ENCODE results near the gene ZNF70.
"Not testable (repeated sequence)": the region's sequence is repeated elsewhere in the genome, so short reads cannot be mapped to it uniquely, and the experiment has no call there.

Gene ZNF70

DNA sequence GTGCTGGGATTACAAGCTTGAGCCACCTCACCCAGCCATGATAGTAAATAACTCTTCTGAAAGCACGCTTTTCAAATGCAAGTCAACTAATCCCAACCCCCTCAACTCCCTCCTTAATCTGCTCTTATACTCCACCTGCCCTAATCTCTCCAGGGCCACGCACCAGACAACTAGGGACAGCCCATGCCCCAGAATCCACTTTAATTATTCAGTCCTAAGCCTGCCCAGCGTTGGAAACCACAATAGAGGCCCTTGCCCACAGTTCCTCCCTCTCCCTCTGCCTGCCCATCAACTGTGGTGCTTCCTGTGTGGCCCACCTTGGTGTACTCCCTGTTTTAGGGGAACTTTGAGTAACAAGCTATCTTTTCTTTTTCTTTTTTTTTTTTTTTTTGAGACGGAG, 6.0 kb upstream of the ZNF70 start:
- DNase-seq (ENCODE audit: low read depth in 2 of 2) = no peak

DNA sequence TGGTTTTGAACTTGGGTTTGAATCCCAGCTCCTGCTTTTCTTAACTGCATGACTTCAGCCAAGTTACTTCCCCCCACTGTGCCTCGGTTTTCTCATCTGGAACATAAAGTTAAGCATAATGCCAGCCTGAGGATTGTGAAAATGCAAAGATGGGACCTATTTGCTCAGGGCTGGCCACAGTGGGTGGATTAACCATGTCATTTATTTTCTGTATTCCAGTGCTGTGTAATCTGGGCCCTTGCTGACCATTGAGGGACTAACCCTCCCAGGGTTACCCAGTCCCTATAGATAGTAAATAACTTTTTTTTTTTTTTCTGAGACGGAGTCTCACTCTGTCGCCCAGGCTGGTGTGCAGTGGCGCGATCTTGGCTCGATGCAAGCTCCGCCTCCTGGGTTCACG, 4.8 kb upstream of the ZNF70 start:
- DNase-seq (ENCODE audit: low read depth in 2 of 2) = no peak

DNA sequence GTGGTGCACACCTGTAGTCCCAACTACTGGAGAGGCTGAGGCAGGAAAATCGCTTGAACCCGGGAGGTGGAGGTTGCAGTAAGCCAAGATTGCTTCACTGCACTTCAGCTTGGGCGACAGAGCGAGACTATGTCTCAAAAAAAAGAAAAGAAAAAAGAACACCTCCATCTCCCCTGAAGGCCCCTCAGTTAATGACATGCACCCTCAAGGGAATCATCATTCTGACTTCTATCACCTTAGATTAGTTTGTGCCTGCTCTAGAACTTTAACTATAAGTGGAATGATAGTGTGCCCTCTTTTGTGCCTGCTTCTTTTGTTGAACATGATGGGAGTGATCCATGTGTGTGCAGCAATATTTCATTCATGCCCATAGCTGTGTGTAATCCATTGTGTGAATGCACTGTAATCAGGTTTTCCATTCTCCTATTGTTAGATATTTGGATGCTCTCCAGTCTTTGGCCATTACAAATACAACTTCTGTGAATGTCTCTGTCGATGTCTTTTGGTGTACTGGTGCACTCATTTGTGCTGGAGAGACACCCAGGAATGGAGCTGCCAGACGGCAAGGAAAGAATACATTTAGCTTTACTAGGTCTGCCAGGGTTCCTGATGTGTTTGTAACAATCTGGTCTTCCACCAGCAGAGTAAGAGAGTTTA, 4.2 kb upstream of the ZNF70 start:
- no peak for DNase-seq (ENCODE audit: low read depth in 2 of 2)

DNA sequence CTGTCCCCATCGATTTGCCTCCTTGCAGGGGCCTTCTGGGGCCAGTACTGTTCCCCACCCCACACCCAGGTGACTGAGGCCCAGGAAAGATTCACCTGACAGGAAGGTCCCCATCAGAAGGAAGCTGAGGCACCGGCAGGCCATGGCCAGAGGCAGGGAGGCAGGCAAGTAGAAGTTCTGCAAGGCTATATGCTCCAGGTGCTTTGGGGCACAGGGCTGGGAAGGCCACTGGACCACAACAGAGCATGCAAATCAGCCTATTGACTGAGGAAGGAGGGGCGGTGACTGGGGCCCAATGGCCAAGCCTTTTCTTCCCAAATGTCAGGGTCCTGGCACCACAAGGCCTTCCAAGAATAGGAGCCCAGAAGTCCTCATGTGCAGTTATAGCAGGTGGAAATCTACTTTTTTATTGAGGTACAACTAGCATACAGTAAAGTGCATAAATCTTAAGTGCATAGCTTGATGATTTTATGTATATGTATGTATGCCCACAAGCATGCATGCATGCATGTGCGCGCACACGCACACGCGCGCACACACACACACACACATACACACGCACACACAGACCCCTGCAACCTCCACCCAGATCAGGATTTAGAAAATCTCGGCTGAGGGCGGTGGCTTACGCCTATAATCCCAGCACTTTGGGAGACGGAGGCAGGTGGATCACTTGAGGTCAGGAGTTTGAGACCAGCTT, 3.5 kb upstream of the ZNF70 start, which contains the start of gene VPREB3:
VPREB3 (minus strand) TSS at position 206 of the 700 bp plus-strand sequence; CDS start at position 144, 62 bp downstream.
- DNase-seq (ENCODE audit: low read depth in 2 of 2) = no peak

DNA sequence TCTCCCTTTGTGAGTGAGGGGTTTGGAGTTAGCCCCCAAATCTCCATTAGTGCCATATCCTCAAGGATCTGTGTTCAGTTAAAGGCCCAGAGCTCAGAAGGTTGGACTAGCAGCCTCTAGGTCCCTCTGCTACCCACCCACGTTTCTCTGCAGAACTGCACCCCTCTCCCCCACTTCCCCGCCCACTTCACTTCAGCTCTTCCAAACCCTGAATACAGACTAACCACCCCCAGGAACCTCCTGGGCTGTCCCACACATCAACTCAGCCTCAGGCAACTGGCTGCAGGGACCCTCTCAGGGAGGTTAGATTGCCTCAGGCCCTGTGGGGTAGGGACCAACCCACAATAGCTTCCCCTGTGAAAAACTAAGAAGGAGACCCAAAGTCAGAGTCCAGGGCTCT, 2.5 kb upstream of the ZNF70 start:
- no peak for DNase-seq (ENCODE audit: low read depth in 2 of 2)

DNA sequence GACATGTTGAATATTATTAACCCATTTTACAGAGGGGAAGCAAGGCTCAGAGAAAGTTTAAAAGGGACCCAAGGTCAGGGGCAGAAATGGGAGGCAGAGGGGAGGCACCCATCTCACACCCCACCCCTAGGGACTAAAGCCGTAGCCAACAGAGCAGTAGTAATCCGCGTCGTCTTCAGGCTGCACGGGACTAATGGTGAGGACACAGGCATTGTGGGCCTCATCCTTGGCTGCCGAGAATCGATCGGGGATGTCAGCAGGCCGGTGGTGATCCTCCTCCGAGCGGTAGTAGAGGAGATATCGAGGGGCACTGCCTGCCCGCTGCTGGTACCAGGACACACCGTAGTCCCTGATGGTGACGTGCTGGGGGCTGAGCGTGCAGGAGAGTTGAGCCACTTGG, 1.8 kb upstream of the ZNF70 start:
- no peak for DNase-seq (ENCODE audit: low read depth in 2 of 2)

DNA sequence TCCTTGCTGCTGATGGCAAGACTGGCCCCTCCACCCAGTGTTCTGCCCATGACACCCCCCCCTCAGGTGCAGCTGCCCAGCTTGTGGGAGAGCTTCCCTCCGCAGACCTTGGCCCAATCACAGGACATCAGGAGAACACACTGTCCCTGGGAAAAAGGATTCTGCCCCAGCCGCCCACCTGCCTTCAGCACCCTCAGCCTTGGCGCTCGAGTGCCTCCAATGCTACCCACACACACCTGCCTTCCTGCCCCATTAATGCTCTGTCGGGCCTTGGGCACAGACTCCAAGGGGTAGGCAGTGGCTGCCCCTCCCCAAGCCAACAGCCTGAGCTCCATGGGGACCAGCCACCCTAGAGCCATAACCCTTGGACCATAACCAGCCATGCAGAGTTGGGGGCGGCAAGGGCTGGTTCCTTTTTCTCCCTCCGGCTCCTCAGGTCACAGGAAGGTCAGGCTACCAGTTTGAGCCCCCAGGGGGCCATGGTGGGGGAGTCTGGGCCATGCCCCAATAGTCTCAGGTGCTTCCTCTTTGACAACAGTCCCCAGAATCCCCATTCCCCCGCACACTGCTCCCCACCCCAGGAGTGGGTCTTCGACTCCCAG, 1.3 kb upstream of the ZNF70 start:
- DNase-seq (ENCODE audit: low read depth in 2 of 2) = no peak

DNA sequence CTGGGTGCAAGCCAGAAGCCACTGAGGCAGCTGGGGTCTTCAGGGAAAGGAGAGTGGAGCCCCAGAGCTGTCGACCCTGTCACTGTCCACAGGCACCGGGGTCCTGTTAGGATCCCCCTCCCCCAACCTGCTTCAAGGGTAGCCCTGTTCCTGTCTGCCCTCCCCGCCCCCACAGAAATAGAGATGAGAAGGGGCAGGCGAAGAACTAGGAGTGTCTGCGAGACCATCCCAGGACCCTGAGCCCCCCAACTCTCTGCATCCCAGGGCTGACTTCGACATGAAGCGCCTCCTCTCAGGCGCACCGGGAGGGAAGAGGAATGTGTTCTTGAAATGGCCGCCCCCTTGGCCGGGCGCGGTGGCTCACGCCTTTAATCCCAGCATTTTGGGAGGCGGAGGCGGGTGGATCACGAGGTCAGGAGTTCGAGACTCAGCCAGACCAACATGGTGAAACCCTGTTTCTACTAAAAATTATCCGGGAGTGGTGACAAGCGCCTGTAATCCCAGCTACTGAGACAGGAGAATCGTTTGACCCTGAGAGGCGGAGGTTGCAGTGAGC, 607 bp upstream of the ZNF70 start:
- DNase-seq (ENCODE audit: low read depth in 2 of 2) = no peak

DNA sequence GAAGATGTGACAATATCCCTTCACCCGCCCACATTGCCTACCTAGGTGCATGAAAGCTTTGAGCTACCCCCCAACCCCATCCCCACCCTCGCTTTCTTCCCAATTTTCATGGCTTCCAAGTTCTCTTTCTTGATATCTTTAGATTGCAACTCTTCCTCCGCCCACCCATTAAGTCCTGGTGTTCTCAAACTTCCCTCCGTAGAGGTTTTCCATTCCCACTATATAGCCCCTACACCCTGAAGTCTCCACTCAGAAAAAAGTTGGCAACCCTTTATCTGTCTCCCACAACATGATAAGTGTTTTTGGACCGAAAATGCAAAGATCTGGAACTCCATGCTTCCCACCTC, 572 bp downstream of the ZNF70 start:
- no peak for DNase-seq (ENCODE audit: low read depth in 2 of 2)

DNA sequence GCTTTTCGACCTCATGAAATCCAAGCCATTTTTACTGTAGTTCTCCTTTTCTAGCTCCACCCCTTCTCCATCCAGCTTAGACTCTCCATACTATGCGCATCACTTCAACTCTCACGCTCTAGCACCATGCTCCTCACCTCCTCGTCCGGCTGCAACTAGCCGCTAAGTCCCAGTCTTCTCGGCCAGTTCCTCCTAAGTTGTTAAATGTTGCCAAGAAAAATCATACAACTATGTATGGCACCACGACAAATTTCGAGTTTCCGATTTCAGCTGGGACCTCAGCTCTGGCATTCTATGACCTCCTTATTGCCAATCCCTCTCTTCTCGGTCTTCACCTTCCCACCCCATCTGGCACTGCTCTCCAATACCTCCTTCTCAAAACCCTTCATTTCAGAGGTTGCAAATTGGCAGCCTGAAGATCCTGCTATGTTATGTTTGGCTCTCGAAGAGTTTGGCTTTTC, 1.0 kb downstream of the ZNF70 start:
- DNase-seq (ENCODE audit: low read depth in 2 of 2) = no peak

DNA sequence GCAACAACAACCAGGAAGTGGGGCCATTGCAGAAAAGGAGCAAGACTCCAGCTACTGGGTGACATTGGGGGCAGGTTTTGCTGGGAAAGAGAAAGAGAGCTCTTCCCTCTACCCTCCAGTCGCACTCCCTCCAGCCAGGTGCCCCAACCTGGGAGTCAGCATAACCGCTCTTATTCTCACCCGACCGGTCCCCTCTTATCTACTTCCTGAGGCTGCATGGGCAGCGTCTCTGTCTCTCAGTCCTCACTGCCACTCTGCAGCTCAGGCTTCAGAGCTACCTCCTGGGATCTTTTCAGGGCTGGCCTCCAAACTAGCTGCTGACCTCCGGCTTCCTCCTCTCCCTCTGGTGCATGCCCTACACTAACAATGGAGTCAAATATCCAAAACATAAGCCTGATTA, 5.1 kb downstream of the ZNF70 start:
- no peak for DNase-seq (ENCODE audit: low read depth in 2 of 2)

DNA sequence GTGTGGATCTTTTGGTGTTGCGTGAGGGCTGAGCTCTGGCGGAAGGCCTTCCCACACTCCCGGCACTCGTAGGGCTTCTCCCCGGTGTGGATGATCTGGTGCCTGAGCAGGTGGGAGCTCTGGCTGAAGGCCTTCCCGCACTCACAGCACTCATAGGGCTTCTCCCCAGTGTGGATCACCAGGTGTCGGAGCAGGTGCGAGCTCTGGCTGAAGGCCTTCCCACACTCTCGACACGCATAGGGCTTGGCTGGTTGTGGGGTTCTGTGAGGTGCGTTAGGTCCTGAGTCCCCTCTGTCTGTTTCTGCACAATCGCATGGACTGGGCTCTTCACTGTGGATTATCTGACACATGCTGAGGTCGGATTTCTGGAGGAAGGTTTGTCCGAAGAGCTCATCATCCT, 6.4 kb downstream of the ZNF70 start:
- no peak for DNase-seq (ENCODE audit: low read depth in 2 of 2)

DNA sequence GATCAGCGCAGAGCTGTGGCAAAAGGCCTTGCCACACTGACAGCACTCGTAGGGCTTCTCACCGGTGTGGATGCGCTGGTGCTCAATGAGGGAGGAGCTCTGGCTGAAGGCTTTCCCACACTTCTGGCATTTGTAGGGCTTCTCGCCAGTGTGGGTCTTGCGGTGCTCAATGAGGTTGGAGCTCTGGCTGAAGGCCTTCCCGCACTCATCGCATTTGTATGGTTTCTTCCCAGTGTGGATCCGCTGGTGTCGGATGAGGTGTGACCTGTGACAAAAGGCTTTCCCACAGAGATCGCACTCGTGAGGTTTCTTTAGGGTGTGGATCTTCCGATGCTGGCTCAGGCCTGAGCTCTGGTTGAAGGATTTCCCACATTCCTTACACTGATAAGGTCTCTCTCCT, 6.9 kb downstream of the ZNF70 start:
- DNase-seq (ENCODE audit: low read depth in 2 of 2) = no peak

DNA sequence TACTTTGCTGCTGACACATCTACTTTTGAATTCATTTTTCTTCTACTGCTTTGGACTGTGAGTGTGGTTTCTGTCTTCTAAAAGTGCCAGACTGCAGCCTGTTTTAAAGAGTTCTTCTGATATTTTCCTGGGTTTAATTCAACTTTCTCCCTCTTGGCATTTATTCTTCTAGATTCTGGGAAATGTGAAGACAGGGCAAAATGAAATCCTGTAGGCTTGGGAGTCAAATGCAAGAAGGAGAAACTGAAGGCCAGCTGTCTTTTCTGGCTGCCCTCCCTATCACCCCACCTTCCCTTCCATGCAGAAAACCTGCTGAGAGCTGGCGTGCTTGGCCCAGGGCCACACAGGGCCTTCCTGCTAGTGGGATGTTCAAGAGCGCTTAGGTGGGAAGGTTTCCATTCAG, 7.6 kb downstream of the ZNF70 start:
- no peak for DNase-seq (ENCODE audit: low read depth in 2 of 2)

DNA sequence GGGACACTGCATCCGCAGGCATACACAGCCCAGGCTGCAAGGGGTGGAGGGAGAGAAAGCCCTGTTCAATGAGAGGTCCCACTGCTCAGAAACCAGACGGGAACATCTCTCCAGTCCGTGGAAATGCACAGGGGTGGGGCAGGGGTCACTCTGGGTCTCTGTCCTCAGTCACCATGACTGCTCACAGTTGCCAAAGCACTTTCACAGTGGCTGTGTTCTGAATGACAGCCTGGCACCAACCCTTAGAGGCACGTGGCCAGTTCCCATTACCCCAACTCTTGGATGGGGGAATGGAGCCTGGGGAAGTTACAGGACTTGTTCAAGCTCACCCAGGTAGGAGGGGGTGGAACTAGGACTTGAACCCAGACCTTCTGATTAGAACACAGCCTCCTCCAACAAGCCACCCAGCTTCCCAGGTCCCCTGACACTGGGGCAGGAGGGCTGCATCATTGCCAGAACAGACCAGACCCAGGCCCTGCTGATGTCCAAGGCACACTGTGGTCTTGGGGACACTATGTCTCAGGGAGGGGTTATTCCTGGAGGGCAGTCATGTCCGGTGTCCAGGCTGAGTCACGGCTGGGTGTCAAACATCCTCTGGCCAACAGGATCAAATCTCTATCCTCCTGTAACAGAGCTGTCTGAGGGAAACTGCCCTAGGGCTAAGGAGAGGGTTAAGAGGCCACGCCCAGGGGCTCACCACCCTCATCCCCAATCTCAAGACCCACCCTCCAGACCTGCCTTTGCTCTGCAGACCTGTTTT, 8.2 kb downstream of the ZNF70 start:
- no peak for DNase-seq (ENCODE audit: low read depth in 2 of 2)

DNA sequence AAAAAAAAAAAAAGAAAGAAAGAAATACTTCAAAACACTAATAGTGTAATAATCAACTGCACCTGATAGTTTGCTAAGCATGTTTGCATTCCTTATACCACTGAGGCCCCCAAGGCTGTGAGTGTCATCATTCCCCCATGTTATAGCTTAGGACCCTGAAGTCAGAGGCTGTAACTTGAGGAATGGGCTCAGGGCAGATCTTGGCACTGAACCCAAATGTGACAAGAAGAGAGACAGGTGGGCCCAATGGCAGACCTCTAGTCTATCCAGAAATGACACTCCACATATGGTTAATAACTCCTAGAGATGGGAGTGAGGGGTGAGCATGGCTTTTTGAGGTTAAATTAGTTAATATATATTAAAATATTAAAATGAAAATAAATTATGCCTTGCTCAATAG, 13.2 kb downstream of the ZNF70 start:
- no peak for DNase-seq (ENCODE audit: low read depth in 2 of 2)

DNA sequence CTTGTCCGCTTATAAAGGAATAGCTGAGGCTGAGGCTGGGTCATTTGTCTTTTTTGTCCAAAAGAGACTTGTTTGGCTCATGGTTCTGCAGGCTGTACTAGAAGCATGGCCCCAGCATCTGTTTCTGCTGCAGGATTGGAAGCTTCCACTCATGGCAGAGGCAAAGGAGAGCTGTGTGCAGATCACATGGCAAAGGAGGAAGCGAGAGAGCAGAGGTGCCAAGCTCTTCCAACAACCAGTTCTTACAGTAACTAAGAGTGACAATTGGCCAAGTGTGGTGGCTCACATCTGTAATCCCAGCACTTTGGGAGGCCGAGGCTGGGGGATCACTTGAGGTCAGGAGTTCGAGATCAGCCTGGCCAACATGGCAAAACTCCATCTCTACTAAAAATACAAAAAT, 22.8 kb downstream of the ZNF70 start:
- not testable (repeated sequence) for DNase-seq (ENCODE audit: low read depth in 2 of 2)

DNA sequence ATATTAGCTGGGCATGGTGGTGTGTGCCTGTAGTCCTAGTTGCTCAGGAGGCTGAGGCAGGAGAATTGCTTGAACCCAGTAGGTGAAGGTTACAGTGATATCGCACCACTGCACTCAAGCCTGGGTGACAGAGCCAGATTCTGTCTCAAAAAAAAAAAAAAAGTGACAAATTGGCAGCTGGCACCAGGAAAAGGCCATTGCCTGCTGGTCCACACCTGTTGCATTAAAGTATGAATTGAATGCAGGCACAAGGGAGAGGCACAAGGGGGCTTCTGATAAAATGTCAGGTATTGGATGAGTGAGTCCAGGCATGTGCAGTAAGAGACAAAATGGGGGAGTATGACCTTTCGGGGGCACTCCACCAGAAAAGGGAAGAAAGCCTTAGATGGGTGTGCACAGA, 28.2 kb downstream of the ZNF70 start:
- DNase-seq (ENCODE audit: low read depth in 2 of 2) = no peak

DNA sequence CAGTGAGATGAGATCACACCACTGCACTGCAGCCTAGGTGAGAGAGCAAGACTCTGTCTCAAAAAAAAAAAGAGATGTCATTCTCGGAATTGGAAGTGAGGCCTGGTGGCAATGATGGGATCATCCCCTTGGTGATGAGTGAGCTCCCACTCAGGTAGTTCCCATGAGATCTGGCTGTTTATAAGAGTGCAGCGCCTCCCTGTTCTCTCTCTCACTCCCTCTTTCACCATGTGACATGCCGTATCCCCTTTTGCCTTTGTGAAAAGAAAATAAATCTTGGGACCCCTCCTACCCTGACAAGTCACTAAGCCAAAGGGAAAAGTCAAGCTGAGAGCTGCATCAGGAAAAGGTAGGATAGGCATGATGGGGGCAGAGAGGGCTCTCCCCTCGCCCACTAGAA, 28.8 kb downstream of the ZNF70 start:
- no peak for DNase-seq (ENCODE audit: low read depth in 2 of 2)

DNA sequence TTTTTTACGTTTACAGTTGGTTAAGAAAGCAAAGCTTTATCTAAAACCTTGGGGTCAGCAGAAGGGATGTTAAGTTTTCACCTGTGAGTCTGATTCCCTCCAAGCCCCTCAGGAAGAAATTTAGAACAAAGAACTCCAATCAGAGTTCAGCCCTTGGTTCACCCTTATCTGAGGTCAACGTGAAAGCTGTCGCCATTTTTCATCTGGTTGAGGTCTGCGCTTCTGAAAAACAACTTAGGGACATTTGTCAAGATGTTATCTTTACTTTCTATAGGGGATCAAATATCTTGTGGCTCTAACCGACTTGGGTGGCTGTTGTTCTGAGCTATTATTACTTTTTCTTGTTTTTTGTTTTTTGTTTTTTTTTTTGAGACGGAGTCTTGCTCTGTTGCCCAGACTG, 30.1 kb downstream of the ZNF70 start:
- no peak for DNase-seq (ENCODE audit: low read depth in 2 of 2)

DNA sequence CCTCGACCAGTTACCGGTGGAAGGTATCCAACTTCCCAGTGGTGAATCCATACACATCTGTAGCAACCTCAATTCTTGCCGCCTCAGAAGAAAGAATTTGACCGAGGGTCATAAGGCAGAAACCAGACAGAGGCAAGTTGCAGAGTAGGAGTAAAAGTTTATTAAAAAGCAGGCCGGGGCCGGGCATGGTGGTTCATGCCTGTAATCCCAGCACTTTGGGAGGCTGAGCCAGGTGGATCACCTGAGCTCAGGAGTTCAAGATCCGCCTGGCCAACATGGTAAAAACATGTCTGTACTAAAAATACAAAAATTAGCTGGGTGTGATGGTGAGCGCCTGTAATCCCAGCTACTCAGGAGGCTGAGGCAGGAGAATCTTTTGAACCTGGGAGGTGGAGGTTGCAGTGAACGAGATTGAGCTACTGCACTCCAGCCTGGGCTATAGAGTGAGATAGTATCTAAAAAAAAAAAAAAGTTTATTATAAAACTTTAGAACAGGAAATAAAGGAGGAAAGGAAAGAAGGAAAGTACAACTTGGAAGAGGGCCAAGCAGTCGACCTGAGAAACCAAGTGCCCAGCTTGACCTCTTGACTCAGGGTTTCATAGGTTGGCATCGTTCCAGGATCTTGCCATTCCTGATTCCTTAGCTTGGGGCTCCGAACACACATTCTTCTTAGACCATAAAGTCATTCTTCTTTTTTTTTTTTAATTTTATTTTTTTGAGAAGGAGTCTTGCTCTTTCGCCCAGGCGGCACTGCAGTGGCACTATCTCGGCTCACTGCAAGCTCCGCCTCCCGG, 32.3 kb downstream of the ZNF70 start:
- no peak for DNase-seq (ENCODE audit: low read depth in 2 of 2)

Data from activated CD4-positive, alpha-beta T cell treated with anti-CD3 and anti-CD28 coated beads for 24 hours (primary cell).